Measurements from ENCODE around the gene CSF2.
"Not testable (repeated sequence)": the region's sequence is repeated elsewhere in the genome, so short reads cannot be mapped to it uniquely, and the experiment has no call there.

Gene CSF2

GRCh38 chr5:132094393-132095076 lies 20.9 kb downstream of the CSF2 start:
- no peak for DNase-seq

DNA sequence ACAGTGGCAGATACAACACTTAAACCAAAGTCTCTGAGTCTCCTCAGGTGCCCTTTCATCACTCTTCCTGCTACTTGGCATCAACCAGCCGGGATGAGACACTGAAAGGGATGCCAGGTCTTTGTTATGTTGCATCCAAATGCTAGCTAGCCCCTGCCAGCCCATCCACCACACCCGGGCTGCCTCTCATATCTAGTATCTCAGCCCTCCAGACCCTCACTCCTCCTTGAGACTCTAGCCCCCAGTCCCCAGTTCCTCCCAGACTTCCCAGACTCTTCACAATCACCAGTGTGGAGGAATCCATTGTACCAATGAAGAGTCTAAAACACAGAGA lies 21.5 kb downstream of the CSF2 start:
- DNase-seq = no peak

DNA sequence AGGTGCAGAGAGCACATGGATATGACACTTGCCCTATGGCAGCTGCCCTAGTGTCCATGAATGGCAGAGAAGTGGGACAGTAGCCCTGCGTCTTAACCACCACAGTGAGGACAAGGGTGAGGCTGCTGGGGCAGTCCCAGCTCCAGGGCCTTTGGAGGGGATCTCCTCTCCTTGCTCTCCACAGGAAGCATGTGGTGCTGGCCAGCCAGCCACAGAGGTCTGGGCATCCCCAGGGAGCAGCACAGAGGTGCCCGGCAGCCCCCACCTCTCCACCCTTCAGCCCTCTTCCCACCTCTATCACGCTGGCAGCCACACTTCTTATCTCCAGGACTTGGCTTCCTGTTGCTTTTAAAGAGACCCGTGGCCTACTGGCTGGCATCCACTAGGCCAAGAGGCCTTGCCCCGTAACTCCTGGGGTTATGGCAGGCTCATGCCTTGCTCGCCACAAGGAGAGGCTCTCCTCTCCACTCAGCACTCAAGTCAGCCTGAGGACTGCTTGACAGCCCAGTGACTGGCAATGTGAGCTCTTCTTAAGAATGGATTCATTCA lies 21.9 kb downstream of the CSF2 start:
- DNase-seq = no peak

- no peak for DNase-seq
These were observed 23.3 kb downstream of the CSF2 start for GRCh38 chr5:132096904-132097303.

- peak; percentile 68 for DNase-seq
These were observed 24.6 kb downstream of the CSF2 start for GRCh38 chr5:132098151-132098594.

GRCh38 chr5:132098621-132099020 lies 25.0 kb downstream of the CSF2 start:
- DNase-seq = no peak

DNA sequence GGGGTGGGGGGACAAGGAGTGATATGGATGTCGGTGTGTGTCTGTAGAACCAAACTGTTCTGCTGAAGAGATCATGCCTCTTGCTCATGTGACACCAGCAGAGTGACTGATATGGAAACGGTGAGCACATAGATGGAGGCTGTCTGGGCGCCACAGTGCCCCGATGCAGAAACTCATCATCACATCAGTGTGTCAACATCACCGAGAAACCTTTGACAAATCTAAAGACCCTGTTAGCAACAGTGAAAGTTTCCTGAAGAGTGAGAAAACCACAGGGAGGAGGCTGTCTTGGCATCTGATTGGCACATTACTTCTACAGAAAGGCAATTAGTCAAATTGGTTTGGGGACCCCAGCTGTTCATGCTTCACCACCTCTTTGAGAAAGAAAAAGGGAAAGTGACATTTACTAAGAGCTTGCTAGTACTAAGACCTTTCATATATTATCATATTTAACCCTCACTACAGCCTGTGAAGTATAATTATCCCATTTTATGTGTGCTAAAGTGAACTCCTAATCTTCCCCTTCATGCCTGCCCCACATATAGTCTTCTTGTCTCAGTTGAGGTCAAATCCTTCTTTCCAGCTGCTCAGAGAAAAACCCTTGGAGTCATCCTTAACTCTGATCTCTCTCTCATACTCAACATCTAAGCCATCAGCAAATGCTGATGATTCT lies 25.6 kb downstream of the CSF2 start:
- peak; percentile 84 for DNase-seq

DNA sequence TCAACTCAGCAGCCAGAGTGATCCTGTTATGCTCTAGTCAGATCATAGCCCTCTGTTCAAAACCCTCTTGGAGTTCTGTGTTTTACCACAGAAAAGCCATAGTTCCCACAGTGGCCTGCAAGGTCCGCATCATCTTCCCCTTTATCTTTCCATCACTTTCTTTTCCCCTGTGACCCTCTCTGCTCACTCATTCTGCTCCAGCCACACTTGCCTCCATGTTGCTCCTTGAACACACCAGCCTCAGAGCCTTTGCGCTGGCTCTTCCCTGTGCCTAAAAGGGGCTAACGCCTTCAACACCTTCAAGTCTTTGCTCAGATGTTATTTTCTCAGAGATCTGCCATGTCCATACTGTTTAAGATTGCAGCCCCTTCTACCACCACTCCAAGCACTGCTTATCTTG lies 26.3 kb downstream of the CSF2 start:
- no peak for DNase-seq

GRCh38 chr5:132100672-132101261 lies 27.2 kb downstream of the CSF2 start:
- DNase-seq = peak; percentile 75

DNA sequence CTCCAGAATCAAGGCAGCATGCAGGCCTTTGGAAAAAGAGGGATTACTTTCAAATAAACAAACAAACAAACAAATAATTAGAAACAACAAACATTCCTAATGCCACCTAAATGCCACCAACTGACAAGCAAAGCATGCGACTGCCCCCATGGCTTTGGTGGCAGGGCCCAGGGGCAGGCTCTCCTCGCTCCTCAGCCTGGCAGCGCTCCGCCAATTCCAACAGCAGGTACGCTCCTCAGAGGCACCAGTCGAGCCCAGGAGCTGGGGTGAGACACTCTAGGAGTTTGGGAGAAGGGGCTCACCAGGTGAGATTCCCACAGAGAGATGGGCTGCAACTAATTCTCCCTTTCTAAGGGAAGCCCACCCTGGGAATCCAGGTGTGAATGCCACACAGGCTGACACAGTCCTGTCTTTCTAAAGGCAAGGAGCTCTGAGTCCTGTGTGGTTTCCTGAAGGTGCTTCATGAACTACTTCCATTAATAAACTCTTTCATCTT lies 27.8 kb downstream of the CSF2 start:
- DNase-seq = no peak

DNA sequence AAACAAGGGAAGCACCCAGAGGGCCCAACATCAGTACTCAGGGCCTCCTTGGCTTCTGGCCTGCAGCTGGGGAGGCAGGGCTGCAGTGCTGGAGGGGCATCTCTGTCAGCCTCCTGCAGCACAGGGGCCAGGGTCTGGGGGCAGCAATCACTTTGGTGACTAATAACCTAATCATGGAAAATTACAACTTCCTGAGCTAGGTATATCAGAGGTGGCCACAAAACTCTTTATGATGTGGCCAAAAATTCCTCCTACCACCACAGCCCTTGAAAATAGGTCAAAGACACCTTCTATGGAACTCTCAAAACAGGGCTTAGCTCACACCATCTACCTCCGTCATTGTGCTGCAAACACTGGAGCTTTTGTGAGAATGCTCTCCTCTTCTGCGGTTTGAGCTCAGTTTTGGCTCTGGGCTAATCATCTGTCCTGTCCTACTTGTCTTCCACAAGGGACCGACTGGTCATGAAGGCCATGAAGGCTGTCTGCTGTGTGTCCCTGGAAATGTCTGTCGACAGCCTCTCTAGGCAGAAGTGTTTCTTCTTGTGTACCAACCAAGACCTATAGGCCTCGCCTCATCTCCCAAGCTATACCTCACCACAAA lies 28.6 kb downstream of the CSF2 start:
- peak; percentile 60 for DNase-seq

- DNase-seq = no peak
These were observed 29.3 kb downstream of the CSF2 start for GRCh38 chr5:132102944-132103331.

DNA sequence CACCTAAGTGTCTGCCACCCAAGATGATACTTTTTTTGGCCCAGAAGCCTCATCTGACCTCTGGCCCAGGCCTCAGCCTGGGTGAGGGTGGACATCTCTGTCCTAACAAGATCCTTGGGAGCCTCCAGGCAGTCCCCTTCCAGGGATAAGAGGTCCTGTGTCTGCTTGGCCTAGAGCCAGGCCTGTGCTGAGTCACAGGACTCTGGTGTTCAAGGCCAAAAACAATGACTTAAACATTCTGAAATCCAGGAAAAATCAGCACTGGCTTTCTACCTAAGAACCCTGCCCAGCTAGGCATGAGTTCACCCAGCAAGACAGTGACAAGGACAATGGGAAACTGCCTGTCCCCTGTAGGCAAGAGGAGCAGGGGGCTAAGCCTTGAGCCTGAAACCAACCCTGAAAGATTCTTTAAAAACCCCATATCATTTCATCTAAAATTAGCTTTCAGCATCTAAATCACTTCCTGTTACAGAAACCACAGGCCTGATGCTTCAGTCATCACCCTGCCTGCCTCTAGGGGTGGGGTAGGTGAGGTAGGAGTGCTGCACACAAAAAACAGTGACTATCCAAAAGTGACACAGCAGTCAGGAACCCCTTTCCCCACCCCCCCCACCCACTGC lies 29.9 kb downstream of the CSF2 start:
- peak; percentile 80 for DNase-seq

GRCh38 chr5:132103969-132104391 lies 30.4 kb downstream of the CSF2 start:
- no peak for DNase-seq

DNA sequence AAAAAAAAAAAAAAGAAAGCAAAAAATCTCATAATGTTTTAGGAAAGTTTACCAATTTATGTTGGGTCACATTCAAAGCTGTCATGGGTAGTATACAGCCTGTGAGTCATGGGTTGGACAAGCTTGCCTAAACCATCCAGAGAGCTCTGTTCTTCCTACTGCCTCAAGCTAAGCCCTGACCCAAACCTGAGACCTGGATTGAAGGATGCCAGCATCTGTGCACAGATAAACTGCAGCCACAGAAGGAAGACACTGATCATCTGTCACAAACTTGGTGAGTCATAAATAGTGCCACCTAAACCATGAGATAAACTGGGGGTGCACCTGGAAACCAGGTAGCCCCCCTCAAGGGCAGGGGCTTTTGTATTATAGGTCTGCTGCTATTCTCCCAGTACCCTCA lies 31.0 kb downstream of the CSF2 start:
- no peak for DNase-seq

GRCh38 chr5:132105688-132106087 lies 32.1 kb downstream of the CSF2 start:
- DNase-seq = no peak

GRCh38 chr5:132108495-132108894 lies 34.9 kb downstream of the CSF2 start:
- DNase-seq = not testable (repeated sequence)

DNA sequence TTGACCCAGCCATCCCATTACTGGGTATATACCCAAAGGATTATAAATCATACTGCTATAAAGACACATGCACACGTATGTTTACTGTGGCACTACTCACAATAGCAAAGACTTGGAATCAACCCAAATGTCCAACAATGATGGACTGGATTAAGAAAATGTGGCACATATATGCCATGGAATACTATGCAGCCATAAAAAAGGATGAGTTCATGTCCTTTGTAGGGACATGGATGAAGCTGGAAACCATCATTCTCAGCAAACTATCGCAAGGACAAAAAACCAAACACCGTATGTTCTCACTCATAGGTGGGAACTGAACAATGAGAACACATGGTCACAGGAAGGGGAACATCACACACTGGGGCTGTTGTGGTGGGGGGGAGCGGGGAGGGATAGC lies 35.4 kb downstream of the CSF2 start:
- DNase-seq = not testable (repeated sequence)

- no peak for DNase-seq
These were observed 36.0 kb downstream of the CSF2 start for GRCh38 chr5:132109494-132110053.

GRCh38 chr5:132110195-132110594 lies 36.6 kb downstream of the CSF2 start:
- DNase-seq = no peak

DNA sequence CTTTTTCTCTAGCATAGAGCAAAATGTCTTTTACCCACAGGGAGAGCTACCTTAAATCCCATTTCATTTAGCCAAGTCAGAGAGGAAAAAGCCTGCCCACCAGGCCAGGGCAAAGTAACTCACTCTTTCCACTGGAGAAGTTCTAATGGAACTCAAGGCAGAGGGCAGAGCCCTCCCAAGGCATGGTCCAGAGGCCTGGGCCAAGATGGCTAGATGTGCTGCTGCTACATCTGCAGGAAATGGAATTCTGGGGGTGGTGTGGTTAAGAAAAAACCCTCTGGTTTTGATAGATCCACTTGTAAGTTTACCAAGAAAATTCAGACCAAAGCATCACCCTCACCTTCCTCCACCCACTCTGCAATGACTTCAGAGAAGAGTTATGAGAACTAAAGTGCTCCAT lies 37.3 kb downstream of the CSF2 start:
- DNase-seq = no peak

- no peak for DNase-seq
These were observed 38.5 kb downstream of the CSF2 start for GRCh38 chr5:132112111-132112510.

Measured in activated CD4-positive, alpha-beta T cell treated with anti-CD3 and anti-CD28 coated beads for 48 hours (primary cell).